Measurements from ENCODE around the gene SLC49A3.
"Not testable (repeated sequence)": the region's sequence is repeated elsewhere in the genome, so short reads cannot be mapped to it uniquely, and the experiment has no call there.

SLC49A3 gene

DNA sequence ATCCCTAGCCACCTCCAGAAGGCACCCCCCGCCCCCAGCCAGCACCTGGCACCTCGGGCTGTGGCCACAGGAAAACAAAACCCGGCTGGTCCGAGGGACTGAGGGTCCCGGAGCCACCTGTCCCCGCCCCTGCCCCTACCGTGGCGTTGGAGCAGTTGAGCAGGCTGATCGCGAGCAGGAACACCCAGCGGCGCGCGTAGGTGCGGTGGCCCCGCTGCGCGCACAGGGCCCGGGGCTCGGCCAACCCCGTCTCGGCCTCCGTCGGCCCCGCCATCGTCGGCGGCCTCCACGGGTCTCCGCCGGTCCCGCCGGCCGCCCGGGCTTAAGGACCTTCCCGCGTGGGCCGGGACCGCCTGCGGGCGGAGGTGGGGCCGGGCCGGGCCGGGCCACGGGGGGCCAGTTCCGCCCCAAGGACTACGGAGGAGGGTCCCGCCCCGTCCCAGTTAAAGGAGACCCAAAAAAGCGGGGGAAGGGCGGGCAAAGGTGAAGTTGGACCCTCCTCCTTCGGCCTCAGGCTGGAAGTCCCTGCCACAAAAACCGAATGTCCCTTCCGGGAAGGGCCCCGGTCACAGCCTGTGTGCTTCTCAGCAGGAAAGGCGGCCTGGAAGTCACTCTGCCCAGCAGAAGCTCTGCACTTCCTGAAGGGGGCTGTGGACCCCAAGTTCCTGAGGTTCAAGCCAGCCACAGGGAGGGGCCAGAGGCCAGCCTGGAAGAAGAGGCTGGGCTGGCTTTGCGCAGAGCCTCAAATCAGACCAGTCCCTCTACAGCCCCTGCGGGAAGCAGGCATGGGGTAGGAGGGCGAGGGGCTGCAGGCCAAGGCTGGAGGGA is at the start of gene SLC49A3:
Gene SLC49A3 (minus strand): TSS at position 298 of the 828 bp plus-strand sequence. CDS start 24 bp downstream, at position 274.
- no peak for DNase-seq

DNA sequence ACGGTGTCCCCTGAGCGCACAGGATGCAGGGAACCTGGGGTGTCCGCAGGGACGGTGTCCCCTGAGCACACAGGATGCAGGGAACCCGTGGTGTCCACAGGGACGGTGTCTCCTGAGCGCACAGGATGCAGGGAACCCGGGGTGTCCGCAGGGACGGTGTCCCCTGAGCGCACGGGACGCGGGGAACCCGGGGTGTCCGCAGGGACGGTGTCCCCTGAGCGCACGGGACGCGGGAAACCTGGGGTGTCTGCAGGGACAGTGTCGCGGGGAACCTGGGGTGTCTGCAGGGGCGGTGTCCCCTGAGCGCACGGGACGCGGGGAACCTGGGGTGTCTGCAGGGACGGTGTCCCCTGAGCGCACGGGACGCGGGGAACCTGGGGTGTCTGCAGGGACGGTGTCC is 47.6 kb upstream of the SLC49A3 start:
- not testable (repeated sequence) for DNase-seq

DNA sequence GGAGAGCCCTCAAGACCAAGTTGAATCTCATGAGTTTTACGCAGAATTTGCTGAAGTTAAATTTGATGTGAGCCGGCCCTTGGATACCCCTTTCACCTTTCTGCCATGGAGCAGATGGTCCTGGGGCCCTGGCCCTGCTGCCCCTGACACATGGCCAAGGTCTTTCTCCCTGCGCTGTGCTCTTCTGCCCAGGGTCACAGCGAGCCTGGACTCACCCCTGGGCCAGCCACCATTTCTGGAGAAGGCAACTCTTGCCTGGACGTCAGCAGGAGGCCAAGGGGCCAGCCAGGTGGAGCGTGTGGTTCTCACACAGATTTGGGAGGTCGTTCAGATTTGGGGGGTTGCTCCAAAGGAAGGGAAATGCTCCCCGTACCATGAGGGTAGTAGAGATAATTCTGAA is 46.6 kb upstream of the SLC49A3 start:
- no peak for DNase-seq

- DNase-seq, result no peak
Observed at GRCh38 chr4:734951-735350, 46.0 kb upstream of the SLC49A3 start.

DNA sequence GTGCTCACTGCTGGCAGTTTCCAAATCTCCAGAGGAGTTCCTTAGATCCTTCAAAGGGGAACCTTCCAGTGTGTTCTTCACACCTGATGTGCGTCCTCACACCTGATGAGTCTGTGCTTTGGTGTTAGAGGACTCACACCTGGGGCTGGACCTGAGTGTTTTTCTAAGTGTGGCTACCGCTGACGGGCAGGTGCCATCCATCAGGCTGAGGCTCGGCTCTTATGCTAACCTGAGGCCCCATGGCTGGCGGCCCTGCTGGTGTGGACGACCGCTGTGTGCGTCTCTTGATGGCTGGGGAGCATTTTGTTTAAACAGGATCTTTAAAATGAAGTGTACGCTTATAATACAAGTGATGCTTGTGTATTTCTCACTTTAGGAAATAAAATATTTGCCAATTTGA is 45.1 kb upstream of the SLC49A3 start:
- DNase-seq, result no peak

- no peak for DNase-seq
Observed at GRCh38 chr4:733631-733980, 44.7 kb upstream of the SLC49A3 start.

DNA sequence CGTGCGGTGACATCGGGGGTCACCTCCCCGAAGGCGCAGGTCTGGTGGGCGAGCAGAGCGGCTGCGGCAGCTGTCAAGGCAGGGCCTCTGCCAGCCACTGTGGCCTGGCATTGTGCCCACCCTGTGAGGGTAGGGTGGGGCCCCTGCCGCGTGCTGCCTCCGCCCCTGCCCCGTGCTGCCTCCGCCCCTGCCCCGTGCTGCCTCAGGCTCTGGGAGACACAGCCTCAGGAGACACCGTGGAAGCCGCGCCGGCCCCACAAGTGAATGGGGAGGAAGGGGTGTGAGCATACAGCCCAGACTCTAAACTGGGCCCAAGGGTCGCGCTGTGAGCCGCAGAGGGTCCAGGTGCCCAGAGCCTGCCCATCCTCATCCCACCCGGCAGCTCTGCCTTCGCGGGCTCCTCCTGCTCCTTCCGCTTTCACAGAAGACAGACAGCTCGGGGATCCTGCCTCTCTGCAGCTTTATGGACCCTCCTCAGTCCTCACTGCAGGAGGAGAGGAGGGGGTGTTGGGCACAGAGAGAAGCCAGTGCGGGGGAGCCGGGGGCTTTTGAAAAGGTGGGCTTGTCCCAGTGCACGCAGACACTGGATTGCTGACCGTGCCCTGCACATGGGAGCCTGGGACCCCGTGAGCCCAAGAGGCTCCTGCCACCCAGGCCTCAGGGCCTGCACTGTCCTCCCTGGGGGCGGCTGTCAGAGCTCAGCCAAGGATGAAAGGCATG is 44.1 kb upstream of the SLC49A3 start:
- no peak for DNase-seq

GRCh38 chr4:732486-732885 is 43.5 kb upstream of the SLC49A3 start:
- DNase-seq, result no peak

DNA sequence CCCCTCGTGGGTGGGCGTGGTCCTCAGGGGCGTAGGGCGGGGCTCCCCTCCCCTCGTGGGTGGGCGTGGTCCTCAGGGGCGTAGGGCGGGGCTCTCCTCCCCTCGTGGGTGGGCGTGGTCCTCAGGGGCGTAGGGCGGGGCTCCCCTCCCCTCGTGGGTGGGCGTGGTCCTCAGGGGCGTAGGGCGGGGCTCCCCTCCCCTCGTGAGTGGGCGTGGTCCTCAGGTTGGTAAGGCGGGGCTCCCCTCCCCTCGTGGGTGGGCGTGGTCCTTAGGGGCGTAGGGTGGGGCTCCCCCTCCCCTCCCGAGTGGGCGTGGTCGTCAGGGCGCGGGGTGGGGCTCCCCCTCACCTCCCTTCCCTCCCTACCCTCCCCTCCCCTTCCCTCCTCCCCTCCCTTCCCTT is 43.0 kb upstream of the SLC49A3 start:
- not testable (repeated sequence) for DNase-seq

DNA sequence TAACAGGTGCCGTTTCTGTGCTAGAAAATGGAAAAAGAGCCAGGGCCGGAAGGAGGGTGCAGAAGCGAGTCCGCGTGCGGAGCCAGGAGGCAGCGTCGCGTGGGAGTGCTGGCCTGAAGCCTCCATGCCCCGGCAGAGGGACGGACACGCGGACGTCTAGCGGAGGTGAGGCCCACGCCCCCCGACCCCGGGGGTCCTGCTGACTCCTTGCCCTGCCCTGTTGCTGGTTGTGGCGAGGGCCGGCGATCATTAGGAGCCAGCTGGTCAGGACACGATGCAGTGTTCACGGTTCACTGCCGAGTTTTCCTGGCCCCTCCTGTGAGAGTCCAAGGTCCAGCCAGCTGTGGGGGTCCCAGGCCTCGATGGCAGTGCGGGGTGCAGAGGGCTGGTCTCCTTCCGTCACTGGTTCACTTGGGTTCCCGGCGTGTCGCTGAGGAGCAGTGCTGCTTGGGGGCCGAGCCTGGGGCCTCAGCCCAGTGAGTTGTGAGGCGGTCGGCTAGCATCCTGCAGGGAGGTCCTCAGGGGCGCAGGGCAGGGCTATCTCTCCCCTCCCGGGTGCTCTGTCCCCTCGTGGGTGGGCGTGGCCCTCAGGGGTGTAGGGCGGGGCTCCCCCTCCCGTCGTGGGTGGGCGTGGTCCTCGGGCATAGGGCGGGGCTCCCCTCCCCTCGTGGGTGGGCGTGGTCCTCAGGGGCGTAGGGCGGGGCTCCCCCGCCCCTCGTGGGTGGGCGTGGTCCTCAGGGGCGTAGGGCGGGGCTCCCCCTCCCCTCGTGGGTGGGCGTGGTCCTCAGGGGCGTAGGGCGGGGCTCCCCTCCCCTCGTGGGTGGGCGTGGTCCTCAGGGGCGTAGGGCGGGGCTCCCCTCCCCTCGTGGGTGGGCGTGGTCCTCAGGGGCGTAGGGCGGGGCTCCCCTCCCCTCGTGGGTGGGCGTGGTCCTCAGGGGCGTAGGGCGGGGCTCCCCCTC is 42.3 kb upstream of the SLC49A3 start:
- DNase-seq, result not testable (repeated sequence)

DNA sequence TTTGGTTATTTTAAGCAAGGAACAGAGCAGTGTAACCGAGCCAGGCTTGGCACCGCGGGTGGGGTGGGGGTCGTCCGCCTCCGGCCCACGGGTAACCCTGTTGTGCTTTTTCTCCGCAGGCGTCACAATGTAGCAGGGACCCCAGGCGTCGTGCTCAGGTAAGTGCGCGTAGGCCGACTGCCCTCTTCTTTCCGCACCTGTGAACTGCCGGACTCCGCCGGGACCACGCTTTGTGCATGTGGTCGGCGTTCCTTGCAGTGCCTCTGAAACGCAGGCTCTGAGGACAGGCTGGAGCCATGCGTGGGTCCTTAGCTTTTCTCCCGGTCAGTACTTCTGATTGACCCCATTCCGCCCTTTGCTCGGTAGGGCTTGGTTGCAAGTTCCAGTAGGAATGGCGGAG is 41.6 kb upstream of the SLC49A3 start:
- DNase-seq, result no peak

GRCh38 chr4:729336-730315 is 40.7 kb upstream of the SLC49A3 start:
- no peak for DNase-seq

GRCh38 chr4:727576-727975 is 38.6 kb upstream of the SLC49A3 start:
- DNase-seq, result no peak

GRCh38 chr4:726838-727237 is 37.9 kb upstream of the SLC49A3 start:
- DNase-seq, result no peak

DNA sequence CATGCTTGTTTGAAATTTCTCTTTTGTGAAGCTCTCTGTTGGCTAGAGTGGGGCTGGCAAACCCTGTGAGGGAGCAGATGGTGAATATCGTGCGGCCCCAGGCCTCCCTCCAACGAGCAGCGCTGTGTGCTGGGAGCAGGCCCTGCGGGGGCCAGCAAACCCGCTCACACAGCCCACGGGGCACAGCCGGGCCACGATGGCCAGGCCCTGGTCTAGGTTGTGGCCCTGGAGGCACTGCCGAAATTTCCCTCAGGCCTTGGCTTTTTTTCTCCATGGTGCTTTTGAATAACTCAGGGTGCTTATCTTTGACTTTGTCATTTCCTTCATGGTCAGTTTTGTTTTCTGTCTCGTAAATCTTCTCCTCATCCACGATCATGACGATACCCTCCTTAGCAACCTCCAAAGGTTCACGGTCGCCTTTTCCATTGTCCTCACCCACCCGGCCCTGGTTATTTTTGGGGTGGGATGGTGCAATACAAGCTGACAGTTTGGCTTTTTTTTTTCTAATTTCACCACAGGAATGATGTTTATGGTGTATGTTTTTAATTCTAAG is 37.4 kb upstream of the SLC49A3 start:
- DNase-seq, result no peak

DNA sequence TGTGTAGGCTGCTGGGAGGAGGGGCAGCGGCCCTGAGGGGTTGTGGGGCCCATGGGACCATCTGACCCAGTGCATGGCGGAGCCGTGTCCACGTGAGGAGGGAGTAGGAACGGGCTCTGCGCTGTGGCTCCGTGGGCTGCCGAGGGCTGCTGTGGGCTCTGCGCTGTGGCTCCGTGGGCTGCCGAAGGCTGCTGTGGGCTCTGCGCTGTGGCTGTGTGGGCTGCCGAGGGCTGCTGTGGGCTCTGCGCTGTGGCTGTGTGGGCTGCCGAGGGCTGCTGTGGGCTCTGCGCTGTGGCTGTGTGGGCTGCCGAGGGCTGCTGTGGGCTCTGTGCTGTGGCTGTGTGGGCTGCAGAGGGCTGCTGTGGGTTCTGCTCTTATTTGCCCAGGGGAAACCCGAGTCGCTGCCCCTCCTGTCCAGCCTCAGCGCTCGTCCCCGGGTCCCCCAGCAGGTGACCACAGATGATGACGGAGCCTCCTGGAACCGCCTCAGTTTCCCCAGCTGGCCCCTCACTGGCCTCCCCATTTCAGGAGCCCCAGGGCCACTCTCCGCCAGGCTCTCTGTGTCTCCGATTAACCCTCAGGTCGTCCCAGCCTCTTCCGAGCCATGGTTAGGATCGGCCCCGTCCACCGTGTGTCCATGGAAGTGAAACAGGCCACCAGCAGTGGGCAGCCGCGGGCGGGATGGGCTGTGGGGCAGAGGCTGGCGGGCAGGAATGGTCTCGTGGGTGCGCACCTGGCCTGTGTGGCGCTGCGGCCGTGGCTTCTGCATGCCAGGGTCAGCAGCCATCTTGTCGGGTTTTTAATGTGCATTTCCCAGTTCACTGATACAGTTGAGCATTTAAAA is 36.7 kb upstream of the SLC49A3 start:
- DNase-seq, result no peak

DNA sequence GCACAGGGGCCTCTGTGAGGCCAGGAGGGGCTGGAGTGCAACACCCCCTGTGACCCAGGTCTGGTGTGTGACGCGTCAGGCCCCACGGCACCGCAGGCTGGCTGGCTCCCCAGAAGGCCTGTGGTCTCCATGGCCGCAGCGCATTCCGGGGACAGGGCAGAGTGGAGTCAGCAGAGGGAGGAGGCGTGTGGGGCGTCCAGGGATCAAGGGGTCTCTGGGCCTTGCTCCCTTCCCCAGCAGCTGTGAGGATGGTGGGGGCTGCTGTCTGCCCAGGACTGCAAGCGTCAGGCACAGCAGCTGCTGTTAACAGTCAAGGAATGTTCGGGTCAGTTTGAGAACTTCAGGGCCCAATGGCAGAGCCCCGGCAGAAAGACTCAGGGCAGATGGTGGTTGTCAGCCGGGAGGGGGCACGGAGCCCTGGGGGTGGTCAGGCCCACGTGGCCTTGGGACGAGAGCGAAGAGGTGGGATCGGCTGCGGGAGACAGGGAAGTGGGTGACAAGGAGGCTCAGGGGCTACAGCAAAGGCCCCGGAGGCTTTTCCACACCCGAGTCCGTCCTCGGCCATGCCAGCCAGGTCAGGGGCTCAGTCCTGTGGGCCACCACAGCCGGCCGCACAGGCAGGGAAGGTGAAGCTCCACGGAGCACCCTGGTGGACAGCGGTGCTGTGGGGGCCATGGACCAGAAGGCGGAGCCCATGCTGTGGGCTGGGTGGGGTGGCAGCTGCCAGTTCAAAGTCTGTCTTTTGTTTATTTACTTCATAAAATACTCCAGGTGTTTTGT is 35.0 kb upstream of the SLC49A3 start:
- no peak for DNase-seq

DNA sequence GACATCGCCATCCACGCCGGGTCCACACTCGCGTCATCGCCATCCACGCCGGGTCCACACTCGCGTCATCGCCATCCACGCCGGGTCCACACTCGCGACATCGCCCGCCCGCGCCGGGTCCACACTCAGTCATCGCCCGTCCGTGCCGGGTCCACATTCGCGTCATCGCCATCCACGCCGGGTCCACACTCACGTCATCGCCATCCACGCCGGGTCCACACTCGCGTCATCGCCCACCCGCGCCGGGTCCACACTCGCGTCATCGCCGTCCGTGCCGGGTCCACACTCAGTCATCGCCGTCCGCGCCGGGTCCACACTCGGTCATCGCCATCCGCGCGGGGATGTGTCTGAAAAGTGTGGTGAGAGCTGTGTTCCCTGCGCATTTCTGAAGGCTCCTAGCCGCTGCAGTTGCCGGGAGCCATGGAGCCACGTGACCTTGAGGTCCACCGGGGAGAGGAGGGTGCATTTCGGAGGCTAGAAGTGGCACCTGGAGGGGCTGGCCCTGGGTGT is 34.0 kb upstream of the SLC49A3 start:
- DNase-seq, result no peak

GRCh38 chr4:722169-722725 is 33.3 kb upstream of the SLC49A3 start:
- no peak for DNase-seq
